ENCODE data around the gene RNASE7.

- TF ChIP-seq POLR2A (IDR thresholded peaks at IDR 0.05) (no peak), CTCF (IDR thresholded peaks at IDR 0.05) (no peak)
These were observed 756 bp downstream of the RNASE7 start for GRCh38 chr14:21042918-21043317.
